WERI-Rb-1 (cell line): ENCODE measurements around the gene PRR16.

Experiments used
- DNase-seq: peaks from one replicate; pipeline ENCODE4 v3.0.0-alpha.2; 2020
- H3K27ac ChIP-seq: fragments of 250-450 bp; sonication (Bioruptor Pico); 2 replicates; pipeline ENCODE4 v1.5.1; 2020; ENCODE audit warnings: mild to moderate bottlenecking, moderate library complexity
- H3K27me3 ChIP-seq: fragments of 250-450 bp; sonication (Bioruptor Pico); 2 replicates; pipeline ENCODE4 v1.5.1; 2021; ENCODE audit warnings: mild to moderate bottlenecking, low read depth, moderate library complexity; ENCODE audit not compliant: insufficient read depth, severe bottlenecking
- H3K36me3 ChIP-seq: fragments of 250-450 bp; sonication (Bioruptor Pico); 2 replicates; pipeline ENCODE4 v1.5.1; 2020; ENCODE audit warnings: mild to moderate bottlenecking, moderate library complexity
- H3K4me3 ChIP-seq: 2 replicates; pipeline ENCODE4 v1.5.1; 2011; ENCODE audit warnings: low read depth, mild to moderate bottlenecking, control low read depth, low read length
- H3K9me3 ChIP-seq: fragments of 250-450 bp; sonication (Bioruptor Pico); 2 replicates; pipeline ENCODE4 v1.5.1; 2021; ENCODE audit warnings: mild to moderate bottlenecking, moderate library complexity; ENCODE audit not compliant: severe bottlenecking
- TF ChIP-seq, protein P1 (sequence below): IDR thresholded peaks from 2 replicates; pipeline ENCODE4 v1.5.1; 2011; ENCODE audit warnings: low read depth, mild to moderate bottlenecking, control low read depth, inconsistent platforms, low read length

The PRR16 gene

DNA sequence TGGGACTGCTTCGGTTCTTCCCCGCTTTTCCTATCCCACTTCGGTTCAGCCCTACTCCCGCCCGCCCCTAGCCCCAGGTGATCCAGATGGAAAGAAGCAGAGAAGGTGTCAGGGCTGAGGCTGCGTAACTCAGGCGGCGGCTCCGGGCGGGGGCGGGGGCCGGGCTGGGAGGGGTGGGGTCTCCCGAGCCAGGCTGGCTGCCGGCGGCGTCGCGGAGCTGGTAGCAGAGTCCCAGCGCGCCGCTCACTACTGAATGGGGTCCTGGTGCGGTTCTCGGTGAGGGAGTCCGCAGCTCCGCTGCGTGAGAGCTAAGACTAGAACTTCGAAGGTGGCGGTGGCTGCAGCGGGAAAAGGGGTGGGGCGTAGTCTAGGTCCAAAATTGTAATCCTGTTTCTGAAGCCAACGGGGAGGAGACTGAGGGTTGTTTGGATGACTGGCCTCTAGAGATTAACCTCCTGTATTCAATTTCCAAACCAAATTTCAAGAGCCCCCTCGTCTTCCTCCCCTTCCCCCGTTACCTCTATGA lies 1.4 kb downstream of the PRR16 start:
- TF ChIP-seq, protein P1, sequence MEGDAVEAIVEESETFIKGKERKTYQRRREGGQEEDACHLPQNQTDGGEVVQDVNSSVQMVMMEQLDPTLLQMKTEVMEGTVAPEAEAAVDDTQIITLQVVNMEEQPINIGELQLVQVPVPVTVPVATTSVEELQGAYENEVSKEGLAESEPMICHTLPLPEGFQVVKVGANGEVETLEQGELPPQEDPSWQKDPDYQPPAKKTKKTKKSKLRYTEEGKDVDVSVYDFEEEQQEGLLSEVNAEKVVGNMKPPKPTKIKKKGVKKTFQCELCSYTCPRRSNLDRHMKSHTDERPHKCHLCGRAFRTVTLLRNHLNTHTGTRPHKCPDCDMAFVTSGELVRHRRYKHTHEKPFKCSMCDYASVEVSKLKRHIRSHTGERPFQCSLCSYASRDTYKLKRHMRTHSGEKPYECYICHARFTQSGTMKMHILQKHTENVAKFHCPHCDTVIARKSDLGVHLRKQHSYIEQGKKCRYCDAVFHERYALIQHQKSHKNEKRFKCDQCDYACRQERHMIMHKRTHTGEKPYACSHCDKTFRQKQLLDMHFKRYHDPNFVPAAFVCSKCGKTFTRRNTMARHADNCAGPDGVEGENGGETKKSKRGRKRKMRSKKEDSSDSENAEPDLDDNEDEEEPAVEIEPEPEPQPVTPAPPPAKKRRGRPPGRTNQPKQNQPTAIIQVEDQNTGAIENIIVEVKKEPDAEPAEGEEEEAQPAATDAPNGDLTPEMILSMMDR = no peak
- no peaks in the 10 kb centered on the region for H3K9me3 ChIP-seq
- no peak overlapping the region for H3K27ac ChIP-seq
- peak; percentile 33 for DNase-seq
- H3K27me3 ChIP-seq = no peaks in the 10 kb centered on the region
- H3K36me3 ChIP-seq = no peaks in the 10 kb centered on the region
- H3K4me3 ChIP-seq = peak overlapping the region; percentile 88

DNA sequence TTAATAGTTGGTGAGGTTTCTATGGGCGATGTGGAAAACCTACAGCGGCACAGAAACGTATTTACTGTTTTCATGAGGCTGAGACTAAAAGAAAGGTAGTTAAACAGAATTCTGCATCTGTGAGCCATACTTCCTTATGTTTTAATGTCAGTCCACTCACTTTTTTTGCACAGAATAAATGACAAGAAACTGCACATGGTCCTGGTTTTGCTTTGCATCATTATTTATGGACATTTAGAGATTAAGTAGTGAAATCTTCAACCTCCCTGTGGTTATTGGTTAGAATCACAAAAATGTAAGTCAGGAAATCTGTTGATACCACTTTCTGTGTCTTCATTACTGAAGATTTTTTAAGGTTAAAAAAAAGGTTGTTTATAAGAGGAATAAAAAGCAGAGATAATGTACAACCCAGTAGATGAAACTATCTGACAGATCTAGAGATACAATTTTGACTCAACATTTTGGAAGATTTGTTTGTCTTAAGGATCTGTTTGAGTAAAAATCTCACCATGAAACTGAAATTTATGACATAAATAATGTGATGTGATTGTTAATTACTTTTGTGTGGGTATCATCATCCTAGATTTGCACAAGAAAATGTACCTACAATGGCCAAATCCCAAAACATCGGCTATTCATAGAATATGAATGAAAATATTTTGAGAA lies 2.4 kb downstream of the PRR16 start:
- Histone ChIP-seq H3K36me3 (no peaks in the 10 kb centered on the region), H3K27me3 (no peaks in the 10 kb centered on the region), H3K4me3 (peak overlapping the region; percentile 88), H3K9me3 (no peaks in the 10 kb centered on the region), H3K27ac (no peak overlapping the region)
- TF ChIP-seq, protein P1 = no peak
- no peak for DNase-seq

DNA sequence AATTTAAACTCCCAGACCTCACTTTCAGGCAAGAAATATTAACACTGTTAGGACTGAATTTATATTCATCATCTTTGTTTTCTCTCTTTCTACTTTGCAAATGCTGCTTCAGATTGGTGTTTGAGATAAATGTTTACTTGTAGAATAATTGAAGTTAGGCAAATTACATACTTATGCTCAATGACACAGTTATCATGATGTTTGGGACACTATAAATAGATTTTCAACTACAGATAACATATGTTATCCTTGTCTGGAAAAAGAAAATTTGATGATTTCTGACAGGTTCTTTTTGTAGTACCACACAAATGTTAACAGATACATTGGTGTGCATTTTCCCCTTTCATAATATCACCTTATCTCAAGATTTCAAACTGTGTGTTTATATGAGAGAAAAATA lies 7.9 kb downstream of the PRR16 start:
- Histone ChIP-seq H3K27me3 (no peaks in the 10 kb centered on the region), H3K27ac (no peak overlapping the region), H3K36me3 (no peaks in the 10 kb centered on the region), H3K9me3 (no peaks in the 10 kb centered on the region), H3K4me3 (no peak overlapping the region)
- no peak for DNase-seq
- TF ChIP-seq, protein P1 = no peak

DNA sequence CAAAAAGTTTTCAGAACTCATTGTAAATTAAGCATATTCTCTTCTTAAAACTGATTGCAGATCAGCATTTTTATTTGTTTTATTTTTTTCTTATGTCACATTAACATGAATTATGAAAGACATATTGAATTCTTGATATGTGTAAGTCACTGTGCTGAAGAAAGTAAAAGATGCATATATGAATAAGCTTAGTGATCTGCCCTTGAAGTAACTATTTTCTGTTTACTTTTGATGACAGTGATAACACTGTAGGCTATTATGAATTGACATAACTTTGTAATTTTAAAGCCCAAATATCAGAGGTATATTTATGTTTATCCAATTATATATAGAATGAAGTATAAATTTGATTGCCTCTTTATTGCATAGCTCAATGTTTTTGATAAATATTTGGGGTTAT lies 8.8 kb downstream of the PRR16 start:
- TF ChIP-seq, protein P1 = no peak
- Histone ChIP-seq H3K27ac (no peak overlapping the region), H3K4me3 (no peak overlapping the region), H3K27me3 (no peaks in the 10 kb centered on the region), H3K36me3 (no peaks in the 10 kb centered on the region), H3K9me3 (no peaks in the 10 kb centered on the region)
- no peak for DNase-seq

DNA sequence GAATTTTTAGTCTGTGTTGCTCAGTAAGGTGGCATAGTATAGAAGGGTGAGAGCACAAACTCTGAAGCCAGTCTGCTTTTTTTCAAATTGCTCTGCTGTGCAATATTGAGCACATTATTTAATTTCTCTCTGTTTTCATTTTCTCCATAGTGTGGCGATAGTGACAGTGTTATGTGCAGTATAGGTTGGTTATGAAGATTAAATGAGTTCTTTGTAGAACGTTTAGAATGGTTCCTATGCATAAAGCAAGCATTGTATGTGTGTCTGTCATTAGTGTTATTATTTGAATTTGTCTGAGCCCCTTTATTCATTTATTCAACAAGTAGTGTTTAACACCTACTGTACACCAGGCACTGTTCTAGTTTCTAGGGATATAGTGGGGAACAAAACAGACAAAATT lies 9.2 kb downstream of the PRR16 start:
- Histone ChIP-seq H3K4me3 (no peak overlapping the region), H3K36me3 (no peaks in the 10 kb centered on the region), H3K9me3 (no peaks in the 10 kb centered on the region), H3K27ac (no peak overlapping the region), H3K27me3 (no peaks in the 10 kb centered on the region)
- TF ChIP-seq, protein P1 = no peak
- no peak for DNase-seq

DNA sequence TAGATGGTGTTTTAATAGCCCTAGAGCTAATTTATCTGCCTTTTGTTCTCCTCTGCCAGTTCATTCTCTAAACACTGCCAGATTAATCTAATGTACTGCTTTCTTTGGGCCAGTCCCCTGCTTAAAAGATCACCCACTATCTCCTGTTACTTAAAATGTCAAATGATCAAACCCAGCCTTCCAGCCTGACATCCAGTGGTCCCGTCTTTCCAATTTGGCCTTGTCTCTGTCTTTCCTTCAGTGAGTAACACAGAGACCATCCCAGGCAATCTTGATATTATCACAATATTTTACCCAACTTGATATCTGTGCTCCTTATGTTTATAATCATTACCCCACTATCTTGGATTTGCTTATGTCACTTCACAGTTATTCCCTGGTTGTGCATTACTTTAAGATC lies 12.0 kb downstream of the PRR16 start:
- TF ChIP-seq, protein P1 = no peak

More for the DNA sequence above, 12.0 kb downstream of the PRR16 start:
- DNase-seq = peak; percentile 22
- Histone ChIP-seq H3K4me3 (no peak overlapping the region), H3K9me3 (no peaks in the 10 kb centered on the region), H3K27ac (peak overlapping the region; percentile 51), H3K27me3 (no peaks in the 10 kb centered on the region), H3K36me3 (no peaks in the 10 kb centered on the region)
